Ovary (tissue), 9 donors: ENCODE data around the gene CEP170B. TPM values are rescaled to one million over a fixed set of nuclear protein-coding genes. Genes with fewer than 3 reads are reported as not detected.

Source experiments
- DNase-seq, 5 donors: peaks; one replicate each; pipeline ENCODE4 v3.0.0-alpha.2; 2019 to 2020
- H3K27ac ChIP-seq, 2 donors: fragments of 200-600 bp; one replicate each; pipeline versions ENCODE4 v1.5.1 to v1.8.0; 2019 to 2022
- H3K27me3 ChIP-seq: fragments of 200-600 bp; one replicate; pipeline ENCODE4 v1.8.0; 2022
- H3K36me3 ChIP-seq: fragments of 200-600 bp; sonication (generic); one replicate; pipeline ENCODE4 v1.5.1; 2019
- H3K4me1 ChIP-seq: one replicate; pipeline ENCODE4 v1.8.1; 2013; ENCODE audit warnings: mild to moderate bottlenecking, moderate library complexity; ENCODE audit not compliant: insufficient read depth
- H3K4me3 ChIP-seq: fragments of 200-600 bp; sonication (generic); one replicate; pipeline ENCODE4 v1.5.1; 2017
- H3K9me3 ChIP-seq, 2 donors: fragments of 200-600 bp in 1 of 2; sonication (generic) in 1 of 2; one replicate each; pipeline versions ENCODE4 v1.5.1 to v1.8.1; 2013 to 2019; ENCODE audit warnings: mild to moderate bottlenecking in 1 of 2, moderate library complexity in 1 of 2
- EP300 ChIP-seq: sonication (generic); formaldehyde crosslinking; IDR thresholded peaks from one replicate; pipeline ENCODE4 v1.6.1; 2017; ENCODE audit warnings: antibody characterized with exemption
- POLR2A ChIP-seq: fragments of 450-650 bp; IDR thresholded peaks from one replicate; pipeline ENCODE4 v1.6.1; 2017; ENCODE audit warnings: antibody characterized with exemption, mild to moderate bottlenecking, moderate library complexity
- WGBS, 3 donors: extraction: QIAGEN DNeasy Blood & Tissue Kit in 1 of 3; methylation state at CpG; one replicate each; pipeline versions ENCODE4 v1.1.5 to v1.1.7; 2013 to 2017; 5-methylcytosine and 5-hydroxymethylcytosine counted together
- intact Hi-C, 4 donors: fragments of 100-400 bp; cut with DNase I; formaldehyde crosslinking; loops; one replicate each; pipeline versions ENCODE4 v1.11.0 to v1.15.1; 2022 to 2023
- polyA plus RNA-seq, 2 donors: library from polyadenylated mRNA; stranded (reverse); fragments of 200-250 nt in 1 of 2; fragments of 350-450 nt in 1 of 2; fragmentation: Illumina TruSeq in 1 of 2; extraction: RNeasy Lipid Tissue Mini Kit (QIAGEN cat#74804) in 1 of 2; gene quantifications; one replicate each; pipeline ENCODE4 v1.2.3, GENCODE V29; 2013 to 2014
- total RNA-seq, 7 donors: library from RNA; depleted of rRNA in 2 of 7; stranded (reverse); fragments of >200 nt in 2 of 7; fragmentation: NEBNext Ultra II Directional in 3 of 7; extraction: Animal tissue kit (Norgen Biotek cat#: 25700) in 3 of 7; gene quantifications; one replicate each; pipeline versions ENCODE4 v1.1.0 to v1.2.4, GENCODE V29; 2016 to 2023
- TF ChIP-seq, protein P1 (sequence below), 3 donors: fragments of 450-650 bp in 2 of 3; fragments of 200-600 bp in 1 of 3; IDR thresholded peaks; one replicate each; pipeline versions ENCODE4 v1.5.1 to v1.8.0; 2016 to 2022; ENCODE audit warnings: antibody characterized with exemption in 3 of 3, mild to moderate bottlenecking in 1 of 3
- donor health status: DM: no; HTN: no; CAD: no; lungs with moderate emphysema.
- donor health status: DM: no; HTN: no; CAD: no.
- donor health status: Bipolar disorder and iron deficiency.
- donor health status: DM: yes; HTN: yes; CAD: no.
- donor health status: DM: no; HTN: no; CAD: no.
- donor health status: DM: yes; HTN: yes; CAD: no.

Gene CEP170B
- total and polyA plus RNA-seq, 9 donors: 1.9 to 22.7 (median 9.9) TPM

GRCh38 chr14:104845834-104846441 lies 19.1 kb upstream of the CEP170B start:
- Histone ChIP-seq H3K4me3 (no peak overlapping the region), H3K36me3 (no peaks in the 10 kb centered on the region), H3K27ac (no peak overlapping the region), H3K27me3 (no peaks in the 10 kb centered on the region), H3K9me3 (no peaks in the 10 kb centered on the region), H3K4me1 (peaks cover 5% of the 10 kb centered on the region)
- intact Hi-C loops: no loop called here
- TF ChIP-seq EP300 (no peak), POLR2A (no peak)
- TF ChIP-seq, protein P1, sequence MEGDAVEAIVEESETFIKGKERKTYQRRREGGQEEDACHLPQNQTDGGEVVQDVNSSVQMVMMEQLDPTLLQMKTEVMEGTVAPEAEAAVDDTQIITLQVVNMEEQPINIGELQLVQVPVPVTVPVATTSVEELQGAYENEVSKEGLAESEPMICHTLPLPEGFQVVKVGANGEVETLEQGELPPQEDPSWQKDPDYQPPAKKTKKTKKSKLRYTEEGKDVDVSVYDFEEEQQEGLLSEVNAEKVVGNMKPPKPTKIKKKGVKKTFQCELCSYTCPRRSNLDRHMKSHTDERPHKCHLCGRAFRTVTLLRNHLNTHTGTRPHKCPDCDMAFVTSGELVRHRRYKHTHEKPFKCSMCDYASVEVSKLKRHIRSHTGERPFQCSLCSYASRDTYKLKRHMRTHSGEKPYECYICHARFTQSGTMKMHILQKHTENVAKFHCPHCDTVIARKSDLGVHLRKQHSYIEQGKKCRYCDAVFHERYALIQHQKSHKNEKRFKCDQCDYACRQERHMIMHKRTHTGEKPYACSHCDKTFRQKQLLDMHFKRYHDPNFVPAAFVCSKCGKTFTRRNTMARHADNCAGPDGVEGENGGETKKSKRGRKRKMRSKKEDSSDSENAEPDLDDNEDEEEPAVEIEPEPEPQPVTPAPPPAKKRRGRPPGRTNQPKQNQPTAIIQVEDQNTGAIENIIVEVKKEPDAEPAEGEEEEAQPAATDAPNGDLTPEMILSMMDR (IDR thresholded peaks at IDR 0.05): no peak
- DNase-seq: no peak
- WGBS, 3 donors: 81 to 88% (median 85%) methylated on average over 3 of the region's 3 CpGs

GRCh38 chr14:104852280-104852663 lies 12.8 kb upstream of the CEP170B start:
- peak in 1 of 5 donors; percentile 1 for DNase-seq
- TF ChIP-seq, protein P1 (IDR thresholded peaks at IDR 0.05): no peak
- TF ChIP-seq POLR2A (no peak), EP300 (no peak)
- Histone ChIP-seq H3K27ac (no peak overlapping the region), H3K4me1 (no peaks in the 10 kb centered on the region), H3K9me3 (no peaks in the 10 kb centered on the region), H3K36me3 (no peaks in the 10 kb centered on the region), H3K4me3 (no peak overlapping the region), H3K27me3 (no peaks in the 10 kb centered on the region)
- 53 to 68% (median 63%) methylated on average over 8 of the region's 8 CpGs for WGBS, 3 donors
- intact Hi-C loops: no loop called here

DNA sequence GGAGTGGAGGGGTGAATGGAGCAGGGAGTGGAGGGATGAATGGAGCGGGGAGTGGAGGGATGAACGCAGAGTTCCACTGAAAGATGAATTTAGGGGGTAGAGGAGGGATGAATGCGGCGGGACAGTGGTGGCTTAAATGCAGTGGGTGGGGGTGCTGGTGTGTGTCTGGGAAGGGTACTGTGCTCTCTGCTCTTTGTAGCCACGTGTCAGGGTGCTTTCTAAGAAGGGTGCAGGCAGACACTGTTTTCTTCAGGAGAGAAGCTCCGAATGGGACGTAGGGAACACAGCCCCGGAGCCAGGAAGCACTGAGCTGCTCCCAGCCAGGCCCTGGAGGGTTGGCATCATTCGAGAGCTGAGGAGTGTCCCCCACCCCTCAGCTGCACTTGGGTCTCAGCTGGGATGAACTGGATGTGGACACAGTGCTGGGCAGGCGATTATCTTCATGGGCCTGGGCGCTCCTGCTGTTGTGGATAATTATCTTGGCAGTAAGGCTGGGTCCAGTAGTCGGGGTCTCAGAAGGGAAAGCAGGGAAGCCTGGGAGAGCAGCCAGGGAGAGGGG lies 9.5 kb upstream of the CEP170B start:
- H3K27ac ChIP-seq: no peak overlapping the region

DNA sequence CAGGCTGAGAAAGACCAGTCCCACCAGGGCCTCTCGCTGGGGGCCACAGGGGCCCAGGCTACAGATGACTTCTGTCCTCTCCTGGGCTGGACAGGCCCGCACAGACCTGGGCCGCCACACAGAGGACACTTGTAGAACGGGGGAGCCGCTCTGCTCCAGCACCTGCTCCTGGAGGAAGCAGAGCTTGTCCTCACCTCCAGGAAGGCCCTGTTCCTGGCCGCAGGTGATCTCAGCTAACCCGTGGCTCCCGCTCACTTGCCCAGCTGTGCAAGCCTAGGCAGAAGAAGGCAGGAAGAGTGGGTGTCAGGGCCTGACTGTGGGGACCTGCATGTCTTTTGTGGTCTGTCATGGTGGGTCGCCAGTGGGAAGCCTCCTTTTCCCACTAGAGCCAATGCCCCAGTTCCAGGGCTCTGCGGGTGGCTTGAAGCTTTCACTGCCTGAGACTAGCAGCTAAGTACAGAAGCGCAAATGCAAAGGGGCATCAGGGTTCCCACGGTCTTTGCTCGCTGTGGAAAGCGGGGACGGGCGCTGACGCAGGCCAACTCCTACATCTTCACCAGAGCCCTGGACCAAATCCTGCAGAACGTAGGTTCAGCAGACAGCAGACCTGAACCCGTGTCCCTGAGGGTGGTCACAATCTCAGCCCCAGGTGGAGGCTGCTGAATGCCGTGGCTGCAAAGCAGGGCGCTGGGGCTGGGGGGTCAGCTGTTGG lies 8.8 kb upstream of the CEP170B start:
- 75 to 88% (median 79%) methylated on average over 16 to 21 of the region's 21 CpGs for WGBS, 3 donors
- H3K27ac ChIP-seq: no peak overlapping the region

More for the DNA sequence above, 9.5 kb upstream of the CEP170B start:
- TF ChIP-seq, protein P1 (IDR thresholded peaks at IDR 0.05): no peak
- TF ChIP-seq POLR2A: no peak
- no peak for TF ChIP-seq EP300
- H3K27me3 ChIP-seq: no peaks in the 10 kb centered on the region
- DNase-seq: peak in 1 of 5 donors; percentile 16
- no peaks in the 10 kb centered on the region for H3K4me1 ChIP-seq
- intact Hi-C loops: no loop called here
- 49 to 54% (median 52%) methylated on average over 12 of the region's 12 CpGs for WGBS, 3 donors
- H3K9me3 ChIP-seq: no peaks in the 10 kb centered on the region
- no peaks in the 10 kb centered on the region for H3K36me3 ChIP-seq
- no peak overlapping the region for H3K4me3 ChIP-seq

More for the DNA sequence above, 8.8 kb upstream of the CEP170B start:
- H3K4me3 ChIP-seq: no peak overlapping the region
- H3K9me3 ChIP-seq: no peaks in the 10 kb centered on the region
- no peaks in the 10 kb centered on the region for H3K4me1 ChIP-seq
- DNase-seq: peak in 1 of 5 donors; percentile 24
- no peaks in the 10 kb centered on the region for H3K27me3 ChIP-seq
- intact Hi-C loops: no loop called here
- TF ChIP-seq, protein P1 (IDR thresholded peaks at IDR 0.05): no peak
- TF ChIP-seq POLR2A (no peak), EP300 (no peak)
- no peaks in the 10 kb centered on the region for H3K36me3 ChIP-seq
